Tibial artery (tissue), 4 donors: ENCODE results near the gene NXPE1.

Experiments
- DNase-seq, 2 donors: peaks; one replicate each; pipeline ENCODE4 v3.0.0-alpha.2; 2019
- H3K27ac ChIP-seq, 2 donors: fragments of 200-600 bp; sonication (generic) in 1 of 2; 1 replicate in 1 of 2; 2 replicates in 1 of 2; pipeline ENCODE4 v1.5.1; 2018 to 2019; ENCODE audit warnings: mild to moderate bottlenecking in 1 of 2
- H3K27me3 ChIP-seq, 2 donors: fragments of 200-600 bp; sonication (generic) in 1 of 2; one replicate each; pipeline versions ENCODE4 v1.5.1 to v1.6.0; 2016 to 2019
- H3K36me3 ChIP-seq, 3 donors: fragments of 200-600 bp; sonication (generic) in 2 of 3; one replicate each; pipeline ENCODE4 v1.5.1; 2016 to 2019; ENCODE audit warnings: mild to moderate bottlenecking in 2 of 3
- H3K4me1 ChIP-seq, 4 donors: fragments of 200-600 bp; sonication (generic) in 2 of 4; 1 replicate in 3 of 4; 2 replicates in 1 of 4; pipeline ENCODE4 v1.5.1; 2016 to 2019
- H3K4me3 ChIP-seq, 2 donors: fragments of 200-600 bp; sonication (generic) in 1 of 2; 1 replicate in 1 of 2; 2 replicates in 1 of 2; pipeline ENCODE4 v1.5.1; 2018 to 2019; ENCODE audit warnings: mild to moderate bottlenecking in 2 of 2
- H3K9me3 ChIP-seq, 3 donors: fragments of 200-600 bp; sonication (generic) in 1 of 3; one replicate each; pipeline ENCODE4 v1.5.1; 2016 to 2019
- CTCF ChIP-seq, 2 experiments: fragments of 200-600 bp in 1 of 2; fragments of 450-650 bp in 1 of 2; IDR thresholded peaks; one replicate each; pipeline ENCODE4 v1.5.1; 2017 to 2019; ENCODE audit warnings: antibody characterized with exemption in 2 of 2, mild to moderate bottlenecking in 1 of 2, moderate library complexity in 1 of 2
- intact Hi-C: fragments of 100-400 bp; cut with DNase I; formaldehyde crosslinking; loops from one replicate; pipeline ENCODE4 v1.15.0; 2023; ENCODE audit warnings: low total_unique reads

The NXPE1 gene

DNA sequence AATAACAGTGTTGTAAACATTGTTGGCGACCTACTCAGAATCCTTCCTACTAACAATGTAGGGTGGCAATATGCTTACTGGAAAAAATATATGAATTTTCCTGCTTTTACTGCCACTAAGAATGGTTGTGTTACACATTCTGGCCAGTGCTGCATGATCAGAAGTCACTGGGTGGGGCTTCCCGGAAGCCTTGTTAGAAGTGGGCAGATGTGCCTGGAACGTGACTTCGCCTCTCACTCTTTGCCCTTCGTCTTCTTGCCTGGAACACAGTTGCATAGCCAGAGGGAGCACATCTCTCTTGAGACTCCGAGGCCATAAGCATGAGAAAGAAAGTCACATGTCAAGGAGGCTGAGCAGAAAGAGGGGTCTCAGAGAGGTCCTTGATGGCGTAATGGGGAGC, 48.6 kb downstream of the NXPE1 start:
- no peak for DNase-seq
- no peak overlapping the region for H3K27ac ChIP-seq
- H3K4me3 ChIP-seq = no peak overlapping the region
- no peaks in the 10 kb centered on the region for H3K4me1 ChIP-seq
- intact Hi-C loops = no loop called here
- no peak for TF ChIP-seq CTCF (IDR thresholded peaks at IDR 0.05)
- no peaks in the 10 kb centered on the region for H3K36me3 ChIP-seq
- peaks cover 0 to 7% (median 5%) of the 10 kb centered on the region in 3 donors for H3K9me3 ChIP-seq
- no peaks in the 10 kb centered on the region for H3K27me3 ChIP-seq

- Histone ChIP-seq H3K4me3 (no peak overlapping the region), H3K27ac (no peak overlapping the region), H3K4me1 (no peaks in the 10 kb centered on the region), H3K36me3 (no peaks in the 10 kb centered on the region), H3K9me3 (peaks cover 0 to 13% (median 0%) of the 10 kb centered on the region in 3 donors), H3K27me3 (no peaks in the 10 kb centered on the region)
- intact Hi-C loops = no loop called here
- TF ChIP-seq CTCF (IDR thresholded peaks at IDR 0.05) = no peak
- no peak for DNase-seq
Observed at GRCh38 chr11:114501901-114502300, 57.8 kb downstream of the NXPE1 start.

GRCh38 chr11:114499756-114500155, 59.9 kb downstream of the NXPE1 start:
- Histone ChIP-seq H3K27me3 (no peaks in the 10 kb centered on the region), H3K27ac (no peak overlapping the region), H3K9me3 (no peaks in the 10 kb centered on the region), H3K4me1 (no peaks in the 10 kb centered on the region), H3K4me3 (no peak overlapping the region), H3K36me3 (no peaks in the 10 kb centered on the region)
- intact Hi-C loops = no loop called here
- DNase-seq = no peak
- TF ChIP-seq CTCF (IDR thresholded peaks at IDR 0.05) = no peak

DNA sequence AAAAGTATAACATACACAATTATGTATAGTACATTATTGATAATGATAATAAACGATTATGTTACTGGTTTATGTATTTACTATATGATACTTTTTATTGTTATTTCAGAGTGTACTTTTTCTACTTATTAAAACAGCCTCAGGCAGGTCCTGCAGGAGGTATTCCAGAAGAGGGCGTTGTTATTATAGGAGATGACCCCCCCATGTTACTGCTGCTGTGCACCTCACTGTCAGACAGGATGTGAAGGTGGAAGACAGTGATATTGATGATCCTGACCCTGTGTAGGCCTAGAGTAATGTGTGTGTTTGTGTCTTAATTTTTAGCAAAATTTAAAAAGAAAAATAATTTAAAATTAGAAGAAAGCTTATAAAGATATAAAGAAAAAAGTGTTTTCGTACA, 62.8 kb downstream of the NXPE1 start:
- no peak for TF ChIP-seq CTCF (IDR thresholded peaks at IDR 0.05)
- H3K27ac ChIP-seq = no peak overlapping the region
- intact Hi-C loops = no loop called here
- no peak overlapping the region for H3K4me3 ChIP-seq
- H3K36me3 ChIP-seq = no peaks in the 10 kb centered on the region
- peaks cover 0 to 4% (median 0%) of the 10 kb centered on the region in 3 donors for H3K9me3 ChIP-seq
- H3K27me3 ChIP-seq = no peaks in the 10 kb centered on the region
- no peak for DNase-seq
- no peaks in the 10 kb centered on the region for H3K4me1 ChIP-seq

GRCh38 chr11:114483929-114484328, 75.8 kb downstream of the NXPE1 start:
- Histone ChIP-seq H3K9me3 (no peaks in the 10 kb centered on the region), H3K4me3 (no peak overlapping the region), H3K27me3 (no peaks in the 10 kb centered on the region), H3K4me1 (no peaks in the 10 kb centered on the region), H3K27ac (no peak overlapping the region), H3K36me3 (no peaks in the 10 kb centered on the region)
- no peak for TF ChIP-seq CTCF (IDR thresholded peaks at IDR 0.05)
- intact Hi-C loops = no loop called here
- no peak for DNase-seq

- TF ChIP-seq CTCF (IDR thresholded peaks at IDR 0.05) = no peak
Observed at GRCh38 chr11:114482114-114482513, 77.6 kb downstream of the NXPE1 start.

More at GRCh38 chr11:114482114-114482513, 77.6 kb downstream of the NXPE1 start:
- no peak overlapping the region for H3K4me3 ChIP-seq
- intact Hi-C loops = no loop called here
- no peaks in the 10 kb centered on the region for H3K36me3 ChIP-seq
- no peaks in the 10 kb centered on the region for H3K9me3 ChIP-seq
- H3K27me3 ChIP-seq = no peaks in the 10 kb centered on the region
- no peak overlapping the region for H3K27ac ChIP-seq
- no peaks in the 10 kb centered on the region for H3K4me1 ChIP-seq
- no peak for DNase-seq
